ENCODE measurements around the gene SMTNL2. TPM values are rescaled to one million over a fixed set of nuclear protein-coding genes. Genes with fewer than 3 reads are reported as not detected.
A peak's percentile ranks its signal among the peaks of the same experiment; 100 is the strongest.
"Not testable (repeated sequence)": the region's sequence is repeated elsewhere in the genome, so short reads cannot be mapped to it uniquely, and the experiment has no call there.

Gene SMTNL2
- total and polyA plus RNA-seq, 5 donors from 2014 or later = not detected

GRCh38 chr17:4592240-4593005 lies 8.1 kb downstream of the SMTNL2 start:
- no peak overlapping the region for H3K27ac Mint-ChIP-seq
- no peaks in the 10 kb centered on the region for H3K36me3 Mint-ChIP-seq
- no peaks in the 10 kb centered on the region for H3K36me3 ChIP-seq (ENCODE audit: control insufficient read depth, insufficient read depth, low read length)
- no peaks in the 10 kb centered on the region for H3K4me1 ChIP-seq (ENCODE audit: control insufficient read depth, insufficient read depth, low read length, poor library complexity, severe bottlenecking)
- ATAC-seq (ENCODE audit: low read depth in 2 of 2) = no peak
- H3K27me3 ChIP-seq (ENCODE audit: control insufficient read depth, insufficient read depth, low read length) = no peaks in the 10 kb centered on the region
- H3K4me3 ChIP-seq (ENCODE audit: low read depth, low read length) = no peak overlapping the region
- no peak for DNase-seq
- peaks cover 13% of the 10 kb centered on the region for H3K27me3 Mint-ChIP-seq
- H3K4me3 Mint-ChIP-seq = no peak overlapping the region
- no peaks in the 10 kb centered on the region for H3K9me3 ChIP-seq (ENCODE audit: control insufficient read depth in 2 of 2, low read length in 2 of 2)
- H3K4me1 Mint-ChIP-seq = peaks cover 0 to 4% (median 0%) of the 10 kb centered on the region in 4 donors
- no peak overlapping the region for H3K27ac ChIP-seq (ENCODE audit: insufficient read depth, low read length, poor library complexity, severe bottlenecking)
- peaks cover 0 to 3% (median 0%) of the 10 kb centered on the region in 7 donors for H3K9me3 Mint-ChIP-seq

DNA sequence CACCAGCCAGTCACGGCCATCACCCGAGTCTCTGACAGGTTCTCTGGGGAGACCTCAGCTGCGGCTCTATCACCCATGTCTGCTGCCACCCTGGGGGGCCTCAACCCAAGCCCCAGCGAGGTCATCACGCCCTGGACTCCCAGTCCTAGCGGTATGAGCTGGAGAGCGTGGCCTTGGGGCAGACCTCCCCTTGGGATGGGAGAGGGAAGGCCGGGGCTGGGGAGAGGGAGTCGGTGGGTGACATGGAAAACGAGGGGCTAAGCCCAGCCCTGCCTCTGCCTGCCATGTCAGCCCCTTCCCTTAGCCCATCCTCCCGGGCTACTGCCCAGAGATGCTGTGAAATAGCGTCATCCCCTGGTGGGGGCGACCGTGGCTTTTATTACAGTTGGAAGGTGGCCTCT lies 8.7 kb downstream of the SMTNL2 start:
- Histone ChIP-seq H3K27ac (ENCODE audit: insufficient read depth, low read length, poor library complexity, severe bottlenecking) (no peak overlapping the region), H3K9me3 (ENCODE audit: control insufficient read depth in 2 of 2, low read length in 2 of 2) (no peaks in the 10 kb centered on the region), H3K36me3 (ENCODE audit: control insufficient read depth, insufficient read depth, low read length) (no peaks in the 10 kb centered on the region), H3K27me3 (ENCODE audit: control insufficient read depth, insufficient read depth, low read length) (no peaks in the 10 kb centered on the region), H3K4me1 (ENCODE audit: control insufficient read depth, insufficient read depth, low read length, poor library complexity, severe bottlenecking) (no peaks in the 10 kb centered on the region), H3K4me3 (ENCODE audit: low read depth, low read length) (no peak overlapping the region)
- no peak for DNase-seq
- ATAC-seq (ENCODE audit: low read depth in 2 of 2) = no peak
- H3K4me1 Mint-ChIP-seq = peaks cover 0 to 4% (median 0%) of the 10 kb centered on the region in 4 donors
- H3K27me3 Mint-ChIP-seq = peaks cover 8% of the 10 kb centered on the region
- H3K36me3 Mint-ChIP-seq = no peaks in the 10 kb centered on the region
- peaks cover 0 to 3% (median 0%) of the 10 kb centered on the region in 7 donors for H3K9me3 Mint-ChIP-seq
- no peak overlapping the region for H3K4me3 Mint-ChIP-seq
- H3K27ac Mint-ChIP-seq = no peak overlapping the region

DNA sequence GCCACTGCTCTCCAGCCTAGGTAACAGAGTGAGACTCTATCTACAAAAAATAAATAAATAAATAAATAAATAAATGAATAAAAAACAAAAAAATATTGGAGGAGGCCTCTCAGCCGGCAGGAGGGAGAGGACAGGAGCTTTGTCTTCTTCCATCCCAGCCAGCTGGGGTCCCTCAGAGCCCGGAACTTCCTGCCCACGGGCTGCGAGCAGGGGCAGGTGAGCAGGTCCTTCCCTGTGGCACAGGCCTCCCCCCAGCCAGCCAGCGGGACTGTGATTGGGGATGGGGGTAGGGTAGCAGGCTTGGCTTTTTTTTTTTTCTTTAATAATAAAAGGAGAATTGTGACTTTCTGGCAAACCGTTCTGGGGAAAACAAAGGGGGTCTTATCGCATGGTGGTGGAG lies 10.1 kb downstream of the SMTNL2 start:
- H3K4me3 ChIP-seq (ENCODE audit: low read depth, low read length) = no peak overlapping the region
- Mint-ChIP-seq H3K27ac (no peak overlapping the region), H3K36me3 (no peaks in the 10 kb centered on the region), H3K9me3 (peaks cover 0 to 3% (median 0%) of the 10 kb centered on the region in 7 donors), H3K4me1 (peaks cover 0 to 4% (median 0%) of the 10 kb centered on the region in 4 donors), H3K27me3 (peaks cover 8% of the 10 kb centered on the region), H3K4me3 (no peak overlapping the region)
- H3K9me3 ChIP-seq (ENCODE audit: control insufficient read depth in 2 of 2, low read length in 2 of 2) = no peaks in the 10 kb centered on the region
- H3K27me3 ChIP-seq (ENCODE audit: control insufficient read depth, insufficient read depth, low read length) = no peaks in the 10 kb centered on the region
- no peaks in the 10 kb centered on the region for H3K4me1 ChIP-seq (ENCODE audit: control insufficient read depth, insufficient read depth, low read length, poor library complexity, severe bottlenecking)
- no peaks in the 10 kb centered on the region for H3K36me3 ChIP-seq (ENCODE audit: control insufficient read depth, insufficient read depth, low read length)
- no peak overlapping the region for H3K27ac ChIP-seq (ENCODE audit: insufficient read depth, low read length, poor library complexity, severe bottlenecking)
- no peak for ATAC-seq (ENCODE audit: low read depth in 2 of 2)
- DNase-seq = no peak

DNA sequence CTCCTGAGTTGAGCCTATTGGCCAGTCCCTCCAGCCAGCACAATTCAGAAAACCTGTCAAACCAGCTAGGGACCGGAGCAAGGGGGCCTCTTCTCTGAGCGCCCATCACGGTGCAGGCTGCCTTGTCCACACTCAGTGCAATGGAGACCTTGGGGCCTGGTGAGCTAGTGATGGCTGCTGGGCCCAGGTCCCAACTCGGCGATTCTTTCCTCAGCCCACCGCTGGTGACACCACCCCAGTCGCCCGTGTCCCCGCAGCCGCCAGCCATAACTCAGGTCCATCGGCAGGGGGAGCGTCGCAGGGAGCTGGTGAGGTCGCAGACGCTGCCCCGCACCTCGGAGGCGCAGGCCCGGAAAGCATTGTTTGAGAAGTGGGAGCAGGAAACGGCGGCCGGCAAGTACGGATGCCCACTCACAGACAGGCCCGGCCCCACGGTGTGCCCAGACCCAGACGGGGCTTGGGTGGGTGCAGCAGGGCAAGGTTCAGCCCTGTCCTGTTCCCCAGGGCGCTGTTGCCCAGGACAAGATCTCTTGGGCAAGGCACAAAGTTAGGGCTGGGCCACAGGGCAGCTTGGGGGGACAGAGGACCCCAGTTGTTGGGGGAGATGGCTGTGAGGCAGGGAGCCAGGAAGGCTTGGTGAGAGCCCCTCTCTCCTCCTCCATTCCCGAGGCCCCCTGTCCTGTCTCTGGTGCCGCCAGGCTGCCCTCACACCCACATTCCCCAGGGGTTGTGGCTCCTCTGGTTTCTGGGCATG lies 10.8 kb downstream of the SMTNL2 start:
- peaks cover 0 to 4% (median 0%) of the 10 kb centered on the region in 4 donors for H3K4me1 Mint-ChIP-seq
- ATAC-seq (ENCODE audit: low read depth in 2 of 2) (peak; percentile 20 to 44), DNase-seq (peak in 2 of 3 donors; percentile 22 to 66)
- H3K27ac Mint-ChIP-seq = no peak overlapping the region
- H3K36me3 ChIP-seq (ENCODE audit: control insufficient read depth, insufficient read depth, low read length) = no peaks in the 10 kb centered on the region
- H3K27me3 Mint-ChIP-seq = peaks cover 6% of the 10 kb centered on the region
- H3K27me3 ChIP-seq (ENCODE audit: control insufficient read depth, insufficient read depth, low read length) = no peaks in the 10 kb centered on the region
- H3K9me3 ChIP-seq (ENCODE audit: control insufficient read depth in 2 of 2, low read length in 2 of 2) = no peaks in the 10 kb centered on the region
- H3K27ac ChIP-seq (ENCODE audit: insufficient read depth, low read length, poor library complexity, severe bottlenecking) = no peak overlapping the region
- peaks cover 0 to 3% (median 0%) of the 10 kb centered on the region in 7 donors for H3K9me3 Mint-ChIP-seq
- H3K4me3 Mint-ChIP-seq = no peak overlapping the region
- H3K4me1 ChIP-seq (ENCODE audit: control insufficient read depth, insufficient read depth, low read length, poor library complexity, severe bottlenecking) = no peaks in the 10 kb centered on the region
- no peak overlapping the region for H3K4me3 ChIP-seq (ENCODE audit: low read depth, low read length)
- H3K36me3 Mint-ChIP-seq = no peaks in the 10 kb centered on the region

DNA sequence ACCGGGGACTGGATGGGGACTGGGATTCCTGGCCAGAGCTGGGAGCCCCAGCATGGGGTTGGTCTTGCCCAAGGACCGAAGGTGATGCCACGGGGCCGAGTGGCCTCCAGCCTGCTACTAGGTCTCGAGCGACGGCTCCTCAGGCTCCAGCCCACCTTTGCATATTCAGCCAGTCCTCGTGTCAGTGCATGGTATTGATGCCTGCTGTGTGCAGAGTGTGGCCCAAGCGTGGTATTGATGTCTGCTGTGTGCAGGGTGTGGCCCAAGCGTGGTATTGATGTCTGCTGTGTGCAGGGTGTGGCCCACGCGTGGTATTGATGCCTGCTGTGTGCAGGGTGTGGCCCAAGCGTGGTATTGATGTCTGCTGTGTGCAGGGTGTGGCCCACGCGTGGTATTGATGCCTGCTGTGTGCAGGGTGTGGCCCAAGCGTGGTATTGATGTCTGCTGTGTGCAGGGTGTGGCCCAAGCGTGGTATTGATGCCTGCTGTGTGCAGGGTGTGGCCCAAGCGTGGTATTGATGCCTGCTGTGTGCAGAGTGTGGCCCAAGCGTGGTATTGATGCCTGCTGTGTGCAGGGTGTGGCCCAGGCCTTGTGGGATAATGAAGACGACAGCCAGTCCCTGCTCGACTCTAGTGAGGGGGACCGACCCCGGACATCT lies 11.5 kb downstream of the SMTNL2 start:
- H3K4me1 ChIP-seq (ENCODE audit: control insufficient read depth, insufficient read depth, low read length, poor library complexity, severe bottlenecking); H3K9me3 Mint-ChIP-seq; H3K27ac ChIP-seq (ENCODE audit: insufficient read depth, low read length, poor library complexity, severe bottlenecking); H3K36me3 Mint-ChIP-seq; ATAC-seq (ENCODE audit: low read depth in 2 of 2); DNase-seq; H3K27ac Mint-ChIP-seq; H3K27me3 Mint-ChIP-seq; H3K36me3 ChIP-seq (ENCODE audit: control insufficient read depth, insufficient read depth, low read length); H3K4me3 ChIP-seq (ENCODE audit: low read depth, low read length); H3K4me3 Mint-ChIP-seq; H3K4me1 Mint-ChIP-seq; H3K27me3 ChIP-seq (ENCODE audit: control insufficient read depth, insufficient read depth, low read length); H3K9me3 ChIP-seq (ENCODE audit: control insufficient read depth in 2 of 2, low read length in 2 of 2): not testable (repeated sequence)

GRCh38 chr17:4596636-4597380 lies 12.5 kb downstream of the SMTNL2 start:
- no peaks in the 10 kb centered on the region for H3K4me1 ChIP-seq (ENCODE audit: control insufficient read depth, insufficient read depth, low read length, poor library complexity, severe bottlenecking)
- H3K4me3 Mint-ChIP-seq = no peak overlapping the region
- no peak overlapping the region for H3K27ac Mint-ChIP-seq
- peaks cover 0 to 1% (median 0%) of the 10 kb centered on the region in 7 donors for H3K9me3 Mint-ChIP-seq
- H3K4me1 Mint-ChIP-seq = peaks cover 0 to 4% (median 0%) of the 10 kb centered on the region in 4 donors
- ATAC-seq (ENCODE audit: low read depth in 2 of 2) (no peak), DNase-seq (no peak)
- no peak overlapping the region for H3K4me3 ChIP-seq (ENCODE audit: low read depth, low read length)
- H3K36me3 ChIP-seq (ENCODE audit: control insufficient read depth, insufficient read depth, low read length) = no peaks in the 10 kb centered on the region
- no peaks in the 10 kb centered on the region for H3K27me3 ChIP-seq (ENCODE audit: control insufficient read depth, insufficient read depth, low read length)
- no peaks in the 10 kb centered on the region for H3K27me3 Mint-ChIP-seq
- H3K27ac ChIP-seq (ENCODE audit: insufficient read depth, low read length, poor library complexity, severe bottlenecking) = no peak overlapping the region
- no peaks in the 10 kb centered on the region for H3K36me3 Mint-ChIP-seq
- no peaks in the 10 kb centered on the region for H3K9me3 ChIP-seq (ENCODE audit: control insufficient read depth in 2 of 2, low read length in 2 of 2)

DNA sequence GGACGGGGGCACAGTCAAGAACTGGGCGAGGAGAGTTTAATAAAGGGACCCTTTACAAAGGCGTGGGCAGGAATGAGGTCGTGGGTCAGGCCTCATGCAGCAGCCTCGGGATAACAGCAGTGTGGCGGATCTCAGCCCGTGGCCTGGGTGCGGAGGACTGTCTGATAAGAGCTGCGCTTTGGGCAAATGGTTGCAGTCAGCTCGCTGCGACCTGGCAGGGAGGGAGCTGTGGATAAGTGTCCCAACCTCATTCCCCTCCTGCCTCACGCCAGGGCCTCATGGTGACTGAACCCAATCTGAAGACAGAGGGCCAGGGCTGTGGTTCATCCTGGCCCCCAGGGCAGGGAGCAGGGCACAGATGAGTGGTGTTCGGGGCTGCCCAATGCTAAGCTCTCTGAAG lies 13.6 kb downstream of the SMTNL2 start:
- Mint-ChIP-seq H3K36me3 (no peaks in the 10 kb centered on the region), H3K27ac (no peak overlapping the region), H3K27me3 (no peaks in the 10 kb centered on the region), H3K9me3 (no peaks in the 10 kb centered on the region), H3K4me1 (peaks cover 0 to 4% (median 0%) of the 10 kb centered on the region in 4 donors), H3K4me3 (no peak overlapping the region)
- ATAC-seq (ENCODE audit: low read depth in 2 of 2) (no peak), DNase-seq (no peak)
- Histone ChIP-seq H3K9me3 (ENCODE audit: control insufficient read depth in 2 of 2, low read length in 2 of 2) (no peaks in the 10 kb centered on the region), H3K4me3 (ENCODE audit: low read depth, low read length) (no peak overlapping the region), H3K27ac (ENCODE audit: insufficient read depth, low read length, poor library complexity, severe bottlenecking) (no peak overlapping the region), H3K36me3 (ENCODE audit: control insufficient read depth, insufficient read depth, low read length) (no peaks in the 10 kb centered on the region), H3K27me3 (ENCODE audit: control insufficient read depth, insufficient read depth, low read length) (no peaks in the 10 kb centered on the region), H3K4me1 (ENCODE audit: control insufficient read depth, insufficient read depth, low read length, poor library complexity, severe bottlenecking) (no peaks in the 10 kb centered on the region)

All from CD4-positive, CD25-positive, alpha-beta regulatory T cell (primary cell).